GDM1 (cell line): Measurements from ENCODE around the gene PPP6R2.
"Not testable (repeated sequence)": the region's sequence is repeated elsewhere in the genome, so short reads cannot be mapped to it uniquely, and the experiment has no call there.

Experiments
- DNase-seq: peaks from one replicate; lab custom pipeline; 2025; lab: John Stamatoyannopoulos, UW

PPP6R2 gene

DNA sequence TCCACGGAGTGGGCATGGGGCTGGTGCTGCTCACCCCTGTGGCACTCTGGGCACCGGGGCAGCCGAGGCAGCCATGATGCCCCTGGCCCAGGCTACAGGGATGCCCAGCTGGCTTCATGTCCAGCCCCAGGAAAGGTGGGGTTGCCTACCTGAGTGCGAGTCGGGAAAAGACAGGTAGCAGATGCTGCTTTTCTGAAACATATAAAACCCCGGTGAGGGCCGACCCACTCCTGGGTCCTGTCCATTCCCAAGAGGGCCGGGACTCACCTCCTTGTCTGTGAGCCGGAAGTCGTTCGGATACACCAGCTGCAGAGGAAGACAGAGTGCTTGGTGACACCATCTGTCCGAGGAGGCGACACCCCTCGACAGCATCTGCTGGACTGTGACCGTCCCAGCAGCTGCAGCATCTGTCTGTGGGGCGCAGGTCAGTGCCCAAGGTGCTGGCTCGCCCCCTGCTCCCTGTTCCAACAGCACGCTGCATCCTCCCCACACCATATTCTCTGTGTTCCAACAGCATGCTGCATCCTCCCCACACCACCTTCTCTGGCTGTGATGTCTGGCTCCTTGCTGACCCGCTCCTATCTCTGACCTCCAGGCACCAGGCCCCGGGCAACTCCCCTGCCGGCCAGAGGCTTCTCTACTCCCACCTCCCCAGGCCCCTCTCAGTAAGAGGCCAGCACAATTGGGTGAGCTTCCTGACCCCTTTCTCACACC is 24.3 kb upstream of the PPP6R2 start:
- no peak for DNase-seq

DNA sequence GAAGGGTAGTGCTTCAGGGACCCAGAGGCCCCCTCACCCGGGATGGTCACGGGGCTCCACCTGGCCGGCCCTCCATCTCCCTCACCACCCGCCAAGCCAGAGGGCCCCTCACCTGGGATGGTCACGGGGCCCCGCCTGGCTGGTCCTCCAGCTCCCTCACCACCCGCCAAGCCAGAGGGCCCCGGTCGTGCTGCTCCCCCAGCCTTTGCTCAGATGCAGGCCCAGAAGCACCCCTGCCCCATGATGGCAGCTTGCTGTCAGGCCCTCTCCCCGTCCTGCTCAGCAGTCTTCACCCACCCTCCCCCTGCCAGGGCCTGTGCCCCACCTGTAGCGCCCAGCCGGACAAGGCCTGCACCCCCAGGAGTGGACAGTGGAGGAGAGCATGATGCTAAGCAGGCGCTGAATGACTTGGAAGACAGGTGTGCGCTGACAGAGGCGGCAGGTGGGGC is 23.6 kb upstream of the PPP6R2 start:
- no peak for DNase-seq

DNA sequence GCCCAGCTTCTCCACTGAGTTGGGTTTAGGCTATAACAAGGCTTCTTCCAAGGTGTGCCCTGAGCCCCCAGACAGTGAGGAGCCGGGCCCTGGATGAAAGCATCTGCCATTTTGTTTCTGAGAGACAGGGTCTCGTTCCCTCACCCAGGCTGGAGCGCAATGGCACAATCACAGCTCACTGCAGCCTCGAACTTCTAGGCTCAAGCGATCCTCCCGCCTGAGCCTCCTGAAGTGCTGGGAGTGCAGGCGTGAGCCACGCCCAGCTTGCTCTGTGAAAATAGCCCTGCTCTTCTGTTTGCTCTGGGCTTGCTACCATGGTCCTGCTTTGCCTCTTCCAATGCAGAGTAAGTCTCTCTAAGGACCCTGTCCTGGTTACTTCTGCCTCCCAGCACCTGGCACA is 23.0 kb upstream of the PPP6R2 start:
- DNase-seq, result no peak

DNA sequence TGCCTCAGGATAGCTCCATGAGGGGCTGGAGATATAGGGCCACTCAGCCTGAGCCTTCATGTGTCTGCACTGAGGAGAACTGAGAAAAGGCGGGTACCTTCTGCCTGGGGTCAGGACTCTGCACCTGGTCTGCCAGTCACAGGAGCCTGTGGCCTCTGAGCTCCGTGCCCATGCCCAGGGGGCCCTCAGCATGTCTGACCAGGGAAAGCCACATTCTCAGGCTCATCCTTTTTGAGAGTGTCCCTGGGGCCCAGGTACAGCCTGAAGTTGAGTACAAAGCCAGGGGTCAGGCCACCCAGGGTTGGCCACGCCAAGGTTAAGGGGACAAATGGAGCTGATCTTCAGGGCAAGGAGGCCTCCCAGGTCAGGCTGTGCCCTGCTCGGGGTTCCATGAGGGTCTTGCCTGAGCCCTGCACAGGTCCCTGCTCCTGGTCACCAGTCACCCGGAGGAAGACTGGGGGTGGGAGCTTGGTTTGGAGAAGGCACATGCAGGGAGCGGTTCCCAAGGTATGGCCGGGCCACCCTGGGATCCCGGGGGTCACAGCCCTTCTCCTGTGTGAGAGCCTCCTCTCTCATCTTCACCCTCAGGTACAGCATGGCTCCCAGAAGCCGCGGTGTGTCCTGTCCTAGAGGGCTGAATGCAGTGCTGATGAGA is 22.3 kb upstream of the PPP6R2 start:
- no peak for DNase-seq

DNA sequence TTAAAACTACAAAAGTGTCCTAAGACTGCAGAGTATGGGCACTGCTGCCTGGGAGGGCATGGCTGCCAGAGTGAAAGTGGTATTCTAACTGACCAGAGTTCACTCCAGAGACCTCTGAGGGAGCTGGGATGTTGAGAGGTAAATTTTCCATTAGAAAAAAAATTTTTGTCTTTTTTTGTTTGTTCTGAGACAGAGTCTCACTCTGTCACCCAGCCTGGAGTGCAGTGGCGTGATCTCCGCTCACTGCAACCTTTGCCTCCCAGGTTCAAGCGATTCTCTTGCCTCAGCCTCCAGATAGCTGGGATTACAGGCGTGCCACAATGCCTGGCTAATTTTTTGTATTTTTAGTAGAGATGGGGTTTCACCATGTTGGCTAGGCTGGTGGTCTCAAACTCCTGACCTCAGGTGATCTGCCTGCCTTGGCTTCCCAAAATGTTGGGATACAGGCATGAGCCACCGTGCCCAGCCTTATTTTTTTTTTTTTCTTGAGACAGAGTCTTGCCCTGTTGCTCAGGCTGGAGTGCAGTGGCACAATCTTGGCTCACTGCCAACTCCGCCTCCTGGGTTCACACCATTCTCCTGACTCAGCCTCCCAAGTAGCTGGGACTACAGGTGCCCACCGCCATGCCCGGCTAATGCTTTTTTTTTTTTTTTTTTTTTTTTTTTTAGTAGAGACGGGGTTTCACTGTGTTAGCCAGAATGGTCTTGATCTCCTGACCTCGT is 20.6 kb upstream of the PPP6R2 start:
- not testable (repeated sequence) for DNase-seq

- DNase-seq, result no peak
Observed at GRCh38 chr22:50323900-50324299, 19.2 kb upstream of the PPP6R2 start.

- DNase-seq, result no peak
Observed at GRCh38 chr22:50325444-50326224, 17.5 kb upstream of the PPP6R2 start.

GRCh38 chr22:50326225-50326955 is 16.7 kb upstream of the PPP6R2 start:
- no peak for DNase-seq

- DNase-seq, result peak; percentile 75
Observed at GRCh38 chr22:50326956-50327710, 16.0 kb upstream of the PPP6R2 start, which contains the start of gene DENND6B. TSS of gene DENND6B (minus strand) at chr22:50327012. CDS start at chr22:50326988, 24 bp downstream.

- DNase-seq, result no peak
Observed at GRCh38 chr22:50327711-50328019, 15.5 kb upstream of the PPP6R2 start.

- no peak for DNase-seq
Observed at GRCh38 chr22:50329236-50329635, 13.9 kb upstream of the PPP6R2 start.

DNA sequence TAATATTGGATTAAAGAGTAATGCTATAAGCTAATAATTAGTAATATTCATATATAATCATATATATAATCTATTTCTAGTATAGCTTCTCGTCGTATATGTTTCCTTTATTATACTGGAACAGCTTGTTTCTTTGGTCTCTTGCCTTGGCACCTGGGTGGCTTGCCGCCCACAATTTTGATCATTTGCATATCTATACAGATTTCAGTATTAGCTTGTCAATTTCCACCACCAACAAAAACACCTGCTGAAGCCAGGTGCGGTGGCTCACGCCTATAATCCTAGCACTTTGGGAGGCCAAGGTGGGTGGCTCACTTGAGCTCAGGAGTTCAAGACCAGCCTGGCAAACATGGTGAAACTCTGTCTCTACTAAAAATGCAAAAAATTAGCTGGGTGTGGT is 8.7 kb upstream of the PPP6R2 start:
- DNase-seq, result not testable (repeated sequence)

DNA sequence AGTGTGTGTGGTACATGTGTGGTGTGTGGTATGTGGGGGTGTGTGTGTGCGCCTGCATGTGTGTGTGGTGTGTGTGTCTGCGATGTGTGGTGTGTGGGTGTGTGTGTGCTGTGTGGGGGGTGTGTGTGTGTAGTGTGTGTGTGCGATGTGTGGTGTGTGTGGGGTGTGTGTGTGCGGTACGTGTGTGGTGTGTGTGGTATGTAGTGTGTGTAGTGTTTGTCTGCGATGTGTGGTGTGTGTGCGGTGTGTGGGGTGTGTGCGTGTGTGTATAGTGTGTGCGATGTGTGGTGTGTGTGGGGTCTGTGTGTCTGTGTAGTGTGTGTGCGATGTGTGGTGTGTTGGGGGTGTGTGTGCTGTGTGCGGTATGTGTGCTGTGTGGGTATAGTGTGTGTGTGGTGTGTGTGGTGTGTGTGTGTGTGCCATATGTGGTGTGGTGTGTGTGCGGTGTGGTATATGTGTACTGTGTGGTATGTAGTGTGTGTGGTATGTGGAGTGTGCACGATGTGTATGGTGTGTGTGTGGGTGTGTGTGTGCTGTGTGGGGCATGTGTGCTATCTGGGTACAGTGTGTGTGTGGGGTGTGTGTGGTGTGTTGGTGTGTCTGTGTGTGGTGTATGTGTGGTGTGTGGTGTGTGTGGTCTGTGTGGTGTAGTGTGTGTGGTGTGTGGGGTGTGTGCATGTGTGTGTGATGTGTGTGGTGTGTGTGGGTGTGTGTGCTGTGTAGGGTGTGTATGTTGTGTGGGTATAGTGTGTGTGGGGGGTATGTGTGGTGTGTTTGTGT is 5.7 kb upstream of the PPP6R2 start:
- no peak for DNase-seq

- DNase-seq, result no peak
Observed at GRCh38 chr22:50338042-50338573, 5.0 kb upstream of the PPP6R2 start.

DNA sequence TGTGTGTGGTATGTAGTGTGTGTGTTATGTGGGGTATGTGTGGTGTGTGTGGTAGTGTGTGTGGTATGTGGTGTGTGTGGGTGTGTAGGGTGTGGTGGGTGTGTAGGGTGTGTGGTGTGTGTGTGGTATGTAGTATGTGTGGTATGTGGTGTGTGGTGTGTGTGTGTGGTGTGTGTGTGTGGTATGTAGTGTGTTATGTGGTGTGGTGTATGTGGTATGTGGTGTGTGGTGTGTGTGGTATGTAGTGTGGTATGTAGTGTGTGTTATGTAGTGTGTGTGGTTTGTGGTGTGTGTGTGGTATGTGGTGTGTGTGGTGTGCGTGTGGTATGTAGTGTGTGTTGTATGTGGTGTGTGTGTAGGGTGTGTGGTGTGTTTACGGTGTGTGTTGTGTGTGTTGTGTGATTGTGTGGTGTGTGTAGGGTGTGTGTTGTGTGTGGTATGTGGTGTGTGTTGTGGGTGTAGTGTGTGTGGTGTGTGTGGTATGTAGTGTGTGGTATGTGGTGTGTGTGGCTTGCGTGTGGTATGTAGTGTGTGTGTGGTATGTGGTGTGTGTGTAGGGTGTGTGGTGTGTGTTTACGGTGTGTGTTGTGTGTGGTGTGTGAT is 4.2 kb upstream of the PPP6R2 start:
- no peak for DNase-seq

DNA sequence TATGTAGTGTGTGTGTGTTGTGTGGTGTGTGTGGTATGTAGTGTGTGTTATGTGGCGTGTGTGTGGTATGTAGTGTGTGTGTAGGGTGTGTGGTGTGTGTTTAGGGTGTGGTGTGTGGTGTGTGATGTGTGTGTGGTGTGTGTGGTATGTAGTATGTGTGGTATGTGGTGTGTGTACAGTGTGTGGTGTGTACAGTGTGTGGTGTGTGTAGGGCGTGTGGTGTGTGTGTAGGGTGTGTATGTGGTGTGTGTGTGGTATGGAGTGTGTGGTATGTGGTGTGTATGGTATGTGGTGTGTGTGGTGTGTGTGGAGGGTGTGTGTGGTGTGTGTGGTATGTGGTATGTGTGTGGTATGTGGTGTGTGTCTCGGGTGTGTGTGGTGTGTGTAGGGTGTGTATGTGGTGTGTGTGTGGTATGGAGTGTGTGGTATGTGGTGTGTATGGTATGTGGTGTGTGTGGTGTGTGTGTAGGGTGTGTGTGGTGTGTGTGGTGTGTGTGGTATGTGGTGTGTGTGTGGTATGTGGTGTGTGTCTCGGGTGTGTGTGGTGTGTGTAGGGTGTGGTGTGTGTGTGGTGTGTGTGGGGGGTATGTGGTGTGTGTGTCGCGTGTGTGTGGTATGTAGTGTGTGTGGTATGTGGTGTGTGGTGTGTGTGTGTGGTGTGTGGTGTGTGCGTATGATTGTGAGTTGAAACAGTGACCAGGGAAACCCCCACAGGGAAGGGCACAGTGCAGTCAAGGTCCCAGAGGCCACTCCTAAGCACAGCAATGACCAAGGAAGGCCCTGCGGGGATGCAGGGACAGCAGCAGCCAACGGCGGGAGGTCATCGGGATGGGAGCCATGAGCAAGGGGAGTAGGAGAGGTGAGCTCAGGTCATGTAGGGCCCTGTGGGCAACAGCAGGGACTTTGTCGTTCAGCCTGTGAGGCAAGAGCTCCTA is 2.9 kb upstream of the PPP6R2 start:
- no peak for DNase-seq

GRCh38 chr22:50341977-50342650 is 1.0 kb upstream of the PPP6R2 start:
- peak; percentile 62 for DNase-seq

DNA sequence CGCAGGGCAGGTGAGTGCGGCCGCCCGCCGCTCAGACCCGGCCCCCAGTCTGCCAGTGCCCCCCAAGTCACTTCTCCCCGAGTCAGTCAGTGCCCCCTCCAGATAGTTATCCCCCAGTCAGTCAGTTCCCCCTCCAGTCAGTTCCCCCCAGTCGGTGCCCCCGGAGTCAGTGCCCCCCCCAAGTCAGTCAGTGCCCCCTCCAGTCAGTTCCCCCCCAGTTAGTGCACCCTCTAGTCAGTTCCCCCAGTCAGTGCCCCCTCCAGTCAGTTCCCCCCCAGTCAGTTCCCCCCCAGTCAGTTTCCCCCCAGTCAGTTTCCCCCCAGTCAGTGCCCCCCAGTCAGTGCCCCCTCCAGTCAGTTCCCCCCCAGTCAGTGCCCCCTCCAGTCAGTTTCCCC is 411 bp downstream of the PPP6R2 start:
- DNase-seq, result no peak
